Activated naive CD4-positive, alpha-beta T cell (primary cell): ENCODE data around the gene RUNX2.

Source experiments
- DNase-seq, 4 experiments: peaks; one replicate each; lab custom pipeline; 2025; lab: John Stamatoyannopoulos, UW

Gene RUNX2

GRCh38 chr6:45589367-45589766 lies 261.2 kb downstream of the RUNX2 start:
- no peak for DNase-seq

DNA sequence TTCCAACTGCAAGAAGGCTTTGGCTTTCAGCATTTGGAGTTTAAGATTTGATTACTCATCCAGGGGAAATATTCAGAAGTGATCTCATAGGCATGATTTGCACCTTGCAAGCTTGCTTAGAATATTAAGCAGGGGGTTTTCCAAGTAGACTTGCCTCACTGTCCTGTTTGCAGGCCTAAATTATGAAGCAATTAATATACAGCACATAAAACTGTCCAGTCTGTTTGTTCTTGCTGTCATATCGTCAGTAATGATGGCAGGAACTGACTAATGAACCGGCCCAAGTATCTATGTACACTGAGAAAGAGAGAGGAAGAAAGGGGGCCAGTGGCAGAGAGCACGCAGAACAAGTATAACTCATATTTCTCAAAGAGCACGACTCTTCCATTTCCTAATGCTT lies 262.1 kb downstream of the RUNX2 start:
- DNase-seq, result no peak

- DNase-seq, result no peak
These were observed 262.6 kb downstream of the RUNX2 start for GRCh38 chr6:45590696-45591184.

DNA sequence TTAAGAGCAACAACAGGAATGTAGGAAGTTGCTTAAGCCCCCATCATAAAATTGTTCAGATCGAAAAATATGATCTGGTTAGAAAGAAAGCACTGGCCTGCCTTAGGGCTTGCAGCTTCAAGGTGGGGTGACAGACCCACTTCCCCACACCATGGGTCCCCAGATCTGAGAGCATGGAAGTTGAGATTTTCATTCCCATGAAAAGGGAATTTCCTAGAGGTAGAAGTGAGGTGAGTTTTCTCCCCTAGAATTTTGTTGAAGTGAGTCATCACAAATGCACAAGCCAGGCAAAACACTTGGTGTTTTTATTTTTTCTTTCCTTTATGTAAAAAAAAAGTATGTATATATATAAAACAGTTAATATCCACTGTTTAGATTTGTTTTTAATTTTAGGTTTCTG lies 263.2 kb downstream of the RUNX2 start:
- no peak for DNase-seq

DNA sequence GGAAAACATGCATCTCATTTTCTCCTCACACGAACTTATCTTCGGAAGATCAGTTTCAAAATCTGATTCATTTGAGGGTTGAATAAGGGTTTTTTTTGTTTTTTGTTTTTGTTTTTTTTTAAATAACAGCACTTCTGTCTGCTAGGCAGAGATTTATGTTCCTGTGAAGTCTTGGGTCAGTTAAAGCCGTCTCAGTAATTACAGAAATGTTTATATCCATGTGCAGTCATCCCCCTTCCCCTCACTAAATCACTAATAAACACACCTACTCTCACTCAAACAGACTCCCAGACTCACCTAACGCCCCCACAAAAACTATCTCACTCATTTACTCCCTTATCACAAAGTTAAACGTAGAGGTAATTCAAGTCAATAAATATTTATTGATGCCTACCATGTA lies 263.8 kb downstream of the RUNX2 start:
- no peak for DNase-seq

GRCh38 chr6:45592991-45593390 lies 264.9 kb downstream of the RUNX2 start:
- no peak for DNase-seq

GRCh38 chr6:45595010-45595851 lies 267.1 kb downstream of the RUNX2 start:
- DNase-seq, result no peak

GRCh38 chr6:45597424-45597823 lies 269.3 kb downstream of the RUNX2 start:
- DNase-seq, result no peak

DNA sequence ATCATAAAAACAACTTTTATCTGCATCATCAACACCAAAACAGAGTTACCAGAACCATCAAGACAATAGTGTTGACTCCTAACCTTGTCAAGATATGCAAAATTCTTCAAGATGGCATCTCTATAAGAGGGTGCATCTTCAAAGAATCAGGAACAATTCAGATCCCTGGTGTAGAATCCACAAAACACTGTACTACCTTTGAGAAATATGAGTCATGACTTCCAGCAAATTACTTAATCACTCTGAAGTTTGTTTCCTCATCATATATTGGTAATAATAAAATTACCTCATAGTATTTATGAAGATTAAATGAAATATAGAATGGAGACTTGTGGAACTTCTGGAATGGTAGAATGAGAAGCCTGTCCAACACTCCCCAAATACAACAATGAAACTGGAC lies 270.9 kb downstream of the RUNX2 start:
- no peak for DNase-seq

GRCh38 chr6:45605971-45606370 lies 277.8 kb downstream of the RUNX2 start:
- no peak for DNase-seq

DNA sequence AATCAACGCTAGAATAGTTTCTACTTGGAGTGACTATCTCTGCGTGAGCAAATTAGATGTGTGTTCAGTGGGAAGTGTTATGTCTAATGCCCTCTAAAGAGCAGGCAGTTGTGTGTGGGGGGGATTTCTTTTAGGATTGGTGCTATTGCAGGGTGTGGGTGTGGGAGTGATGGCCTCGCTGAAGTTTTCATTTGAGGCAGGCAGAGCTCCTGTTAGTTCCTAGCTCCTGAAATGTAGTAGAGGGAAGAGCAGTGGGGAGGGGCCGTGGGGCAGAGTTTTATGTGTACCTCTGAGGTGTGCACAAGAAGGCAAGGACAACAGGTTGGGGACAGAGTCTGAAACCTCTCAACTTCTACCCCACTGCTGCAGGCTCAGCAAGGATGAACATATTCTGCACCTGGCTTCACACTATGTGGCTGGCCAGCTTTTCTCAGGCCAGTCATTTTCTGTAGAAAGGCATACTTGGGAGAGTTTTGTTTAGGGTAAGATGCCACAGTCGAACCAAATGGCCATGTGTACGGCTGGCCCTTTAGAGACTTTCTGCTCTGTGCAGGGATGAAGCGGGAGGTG lies 278.8 kb downstream of the RUNX2 start:
- no peak for DNase-seq

- no peak for DNase-seq
These were observed 279.7 kb downstream of the RUNX2 start for GRCh38 chr6:45607798-45608197.

- DNase-seq, result no peak
These were observed 280.3 kb downstream of the RUNX2 start for GRCh38 chr6:45608252-45608913.

- DNase-seq, result no peak
These were observed 281.1 kb downstream of the RUNX2 start for GRCh38 chr6:45609141-45609638.

DNA sequence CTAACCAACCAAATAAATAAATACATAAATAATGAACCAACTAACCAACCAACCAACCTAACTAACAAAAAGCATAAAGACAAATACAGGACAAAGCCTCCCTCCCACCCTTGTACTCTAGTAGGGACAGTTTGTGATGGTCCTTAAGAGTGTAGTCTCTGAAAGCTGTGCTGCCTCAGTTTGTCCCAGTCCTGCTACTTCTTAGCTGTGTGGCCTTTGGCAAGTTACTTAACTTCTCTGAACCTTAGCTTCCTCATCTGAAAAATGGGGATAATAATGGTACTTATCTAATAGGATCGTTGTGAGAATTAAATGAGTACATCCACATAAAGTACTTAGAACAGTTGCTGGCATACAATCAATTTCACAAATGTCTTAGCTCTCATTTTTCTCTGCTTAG lies 282.2 kb downstream of the RUNX2 start:
- DNase-seq, result no peak

GRCh38 chr6:45610832-45611231 lies 282.7 kb downstream of the RUNX2 start:
- DNase-seq, result no peak

DNA sequence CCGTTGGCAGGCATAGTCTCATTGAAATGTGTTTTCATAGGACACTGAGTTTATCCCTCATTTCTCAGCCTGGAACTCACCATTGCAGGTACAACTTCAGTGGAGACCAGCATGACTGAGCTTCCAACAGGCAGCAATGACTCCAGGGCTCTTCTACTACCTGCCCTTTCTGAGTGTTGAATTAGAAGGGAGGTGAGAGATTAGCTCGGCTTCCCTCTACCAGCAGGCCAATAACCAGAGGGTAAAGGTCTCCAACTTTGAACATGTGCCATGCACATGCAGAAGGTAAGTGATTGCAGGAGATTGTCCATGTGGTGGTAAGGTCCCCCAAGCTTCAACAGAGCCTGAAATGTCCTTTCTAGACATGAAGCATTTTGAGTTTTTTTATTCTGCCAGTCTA lies 283.4 kb downstream of the RUNX2 start:
- no peak for DNase-seq

GRCh38 chr6:45613656-45614055 lies 285.5 kb downstream of the RUNX2 start:
- DNase-seq, result no peak

DNA sequence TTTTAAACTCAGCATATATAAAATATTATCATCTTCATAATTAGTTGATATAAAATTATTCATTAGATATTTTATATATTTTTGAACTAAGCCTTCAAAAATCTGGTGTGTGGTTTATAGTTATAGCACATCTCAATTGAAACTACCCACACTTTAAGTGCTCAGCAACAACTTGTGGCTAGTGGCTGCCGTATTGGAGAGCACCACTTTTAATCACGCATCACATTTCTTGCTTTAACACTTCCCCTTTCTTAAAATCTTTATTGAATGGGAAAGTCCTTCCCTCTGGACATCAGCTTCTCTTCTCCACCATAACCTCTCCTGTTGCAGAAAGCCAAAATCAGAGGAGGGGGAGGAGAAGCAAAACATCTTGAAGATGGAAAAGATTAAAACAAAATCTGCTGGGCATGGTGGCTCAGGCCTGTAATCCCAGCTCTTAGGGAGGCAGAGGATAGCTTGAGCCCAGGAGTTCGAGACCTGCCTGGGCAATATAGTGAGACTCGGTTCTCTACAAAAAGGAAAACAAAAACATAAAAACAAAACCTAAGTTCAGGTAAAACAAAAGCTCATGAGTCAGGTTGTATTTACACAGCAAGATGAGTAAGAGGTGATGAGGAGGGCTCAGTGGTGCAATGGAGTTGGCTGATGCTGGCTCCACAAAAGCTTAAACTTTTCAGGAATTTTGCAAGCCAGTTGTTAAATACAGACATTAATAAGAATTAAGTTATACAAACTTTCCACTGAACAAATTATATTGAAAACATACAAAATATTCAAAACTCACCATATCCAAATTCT lies 286.6 kb downstream of the RUNX2 start:
- no peak for DNase-seq

DNA sequence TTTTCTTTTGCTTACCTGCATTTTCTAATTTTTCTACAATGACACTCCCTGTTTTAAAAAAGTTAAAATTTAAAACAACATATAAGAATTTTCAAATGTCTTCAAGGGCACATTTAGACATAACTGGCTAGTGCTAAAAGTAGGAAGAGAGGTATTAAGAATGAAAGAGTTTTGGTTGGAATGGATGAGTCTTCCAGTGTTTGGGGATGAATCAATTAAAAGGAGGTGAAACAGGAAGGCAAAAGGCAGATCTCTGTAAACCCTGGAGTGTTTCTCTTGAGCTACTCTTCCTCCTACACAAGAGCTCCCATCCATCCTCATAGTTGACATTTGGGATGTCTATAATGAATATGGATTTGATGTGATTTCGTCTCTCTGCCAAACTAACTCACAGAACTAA lies 288.1 kb downstream of the RUNX2 start:
- no peak for DNase-seq

DNA sequence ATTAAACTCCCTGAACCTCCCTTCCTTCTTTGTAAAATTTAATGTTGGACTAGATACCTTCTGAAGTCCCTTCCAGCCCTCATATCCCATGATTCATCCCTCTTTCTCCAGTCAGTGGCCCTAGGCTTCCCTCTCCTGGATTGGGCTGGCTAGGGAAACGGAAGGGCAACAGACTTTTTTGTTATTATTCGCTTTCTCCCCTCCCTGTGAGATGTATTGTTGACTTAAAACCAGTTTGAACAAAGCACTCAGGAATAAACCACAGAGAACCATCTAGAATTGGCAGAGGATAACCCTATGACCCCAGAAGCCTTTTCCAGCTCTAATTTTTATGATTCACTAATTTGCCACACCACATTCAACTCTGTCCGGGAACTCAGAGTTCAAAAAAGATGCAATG lies 289.3 kb downstream of the RUNX2 start:
- no peak for DNase-seq

DNA sequence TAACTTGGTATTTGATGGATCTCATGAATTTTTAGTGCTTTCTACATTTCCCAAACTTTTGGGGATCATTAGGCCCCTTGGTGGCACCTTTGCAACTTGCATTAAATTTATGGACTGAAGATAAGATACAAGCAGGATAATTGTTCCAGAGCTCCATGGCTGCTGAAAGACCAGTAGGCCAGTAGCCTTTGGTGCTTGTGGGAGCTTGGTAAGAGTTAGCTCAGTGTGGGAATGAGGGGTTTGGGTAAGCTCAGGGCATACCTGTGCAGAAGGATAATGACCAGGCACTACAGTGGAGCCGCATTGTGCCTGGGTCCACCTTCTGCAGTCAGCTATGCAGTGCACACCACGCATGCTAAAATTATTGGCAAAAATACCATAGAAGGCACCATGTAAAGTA lies 290.1 kb downstream of the RUNX2 start:
- no peak for DNase-seq
